ENCODE measurements around the gene COL21A1. TPM values are rescaled to one million over a fixed set of nuclear protein-coding genes. Genes with fewer than 3 reads are reported as not detected.

COL21A1 gene
- total RNA-seq, 1 experiment from 2014 or later, result not detected

GRCh38 chr6:56148488-56149186 lies 98.7 kb downstream of the COL21A1 start:
- Histone ChIP-seq H3K27ac (ENCODE audit: low read length) (no peak overlapping the region), H3K4me1 (ENCODE audit: low read length) (no peaks in the 10 kb centered on the region), H3K27me3 (ENCODE audit: low read length) (no peaks in the 10 kb centered on the region), H3K79me2 (ENCODE audit: low read length) (no peaks in the 10 kb centered on the region), H2AFZ (ENCODE audit: low read length) (no peak overlapping the region), H3K4me2 (ENCODE audit: low read depth, low read length, poor library complexity, severe bottlenecking) (no peak overlapping the region), H4K20me1 (ENCODE audit: insufficient read depth, low read depth, low read length) (no peaks in the 10 kb centered on the region), H3K36me3 (ENCODE audit: insufficient read depth, low read length) (no peaks in the 10 kb centered on the region), H3K9ac (ENCODE audit: low read length) (no peak overlapping the region), H3K9me3 (ENCODE audit: low read length) (no peaks in the 10 kb centered on the region), H3K4me3 (ENCODE audit: low read length) (no peak overlapping the region), H3K9me2 (replicated peaks; ENCODE audit: insufficient read depth, low read length) (no peaks in the 10 kb centered on the region)
- DNase-seq, result no peak

- Histone ChIP-seq H2AFZ (ENCODE audit: low read length) (no peak overlapping the region), H3K9me2 (replicated peaks; ENCODE audit: insufficient read depth, low read length) (no peaks in the 10 kb centered on the region), H3K36me3 (ENCODE audit: insufficient read depth, low read length) (no peaks in the 10 kb centered on the region), H3K27me3 (ENCODE audit: low read length) (no peaks in the 10 kb centered on the region), H3K79me2 (ENCODE audit: low read length) (no peaks in the 10 kb centered on the region), H3K4me2 (ENCODE audit: low read depth, low read length, poor library complexity, severe bottlenecking) (no peak overlapping the region), H3K9me3 (ENCODE audit: low read length) (no peaks in the 10 kb centered on the region), H3K9ac (ENCODE audit: low read length) (no peak overlapping the region), H3K4me1 (ENCODE audit: low read length) (no peaks in the 10 kb centered on the region), H4K20me1 (ENCODE audit: insufficient read depth, low read depth, low read length) (no peaks in the 10 kb centered on the region), H3K27ac (ENCODE audit: low read length) (no peak overlapping the region), H3K4me3 (ENCODE audit: low read length) (no peak overlapping the region)
- DNase-seq, result no peak
Measured at GRCh38 chr6:56147766-56148165, 99.6 kb downstream of the COL21A1 start.

DNA sequence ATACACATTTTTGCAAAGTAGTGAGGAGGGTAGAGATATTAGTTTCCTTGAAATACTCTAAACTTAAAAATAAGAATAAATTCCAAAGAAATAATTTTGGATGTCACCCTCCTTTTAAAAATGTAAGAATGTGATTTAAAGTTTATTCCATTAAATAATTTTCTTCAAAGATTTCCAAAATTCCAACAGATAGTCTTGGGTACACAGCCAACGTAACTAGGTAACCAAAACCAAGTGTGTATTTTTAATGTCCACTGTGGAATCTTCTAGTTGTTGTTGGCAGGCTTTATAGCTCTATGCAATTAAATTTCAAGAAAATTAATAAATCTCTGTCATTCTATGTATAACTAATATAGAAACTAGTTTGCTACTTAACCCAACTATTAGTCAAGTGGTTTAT lies 101.3 kb downstream of the COL21A1 start:
- Histone ChIP-seq H3K36me3 (ENCODE audit: insufficient read depth, low read length) (no peaks in the 10 kb centered on the region), H3K9ac (ENCODE audit: low read length) (no peak overlapping the region), H3K9me3 (ENCODE audit: low read length) (no peaks in the 10 kb centered on the region), H3K27ac (ENCODE audit: low read length) (no peak overlapping the region), H3K4me3 (ENCODE audit: low read length) (no peak overlapping the region), H2AFZ (ENCODE audit: low read length) (no peak overlapping the region), H3K79me2 (ENCODE audit: low read length) (no peaks in the 10 kb centered on the region), H3K4me2 (ENCODE audit: low read depth, low read length, poor library complexity, severe bottlenecking) (no peak overlapping the region), H3K27me3 (ENCODE audit: low read length) (no peaks in the 10 kb centered on the region), H3K4me1 (ENCODE audit: low read length) (no peaks in the 10 kb centered on the region), H4K20me1 (ENCODE audit: insufficient read depth, low read depth, low read length) (no peaks in the 10 kb centered on the region), H3K9me2 (replicated peaks; ENCODE audit: insufficient read depth, low read length) (no peaks in the 10 kb centered on the region)
- DNase-seq, result no peak

- Histone ChIP-seq H3K4me2 (ENCODE audit: low read depth, low read length, poor library complexity, severe bottlenecking) (no peak overlapping the region), H2AFZ (ENCODE audit: low read length) (no peak overlapping the region), H3K27me3 (ENCODE audit: low read length) (no peaks in the 10 kb centered on the region), H3K79me2 (ENCODE audit: low read length) (no peaks in the 10 kb centered on the region), H3K36me3 (ENCODE audit: insufficient read depth, low read length) (no peaks in the 10 kb centered on the region), H3K9ac (ENCODE audit: low read length) (no peak overlapping the region), H4K20me1 (ENCODE audit: insufficient read depth, low read depth, low read length) (no peaks in the 10 kb centered on the region), H3K9me3 (ENCODE audit: low read length) (no peaks in the 10 kb centered on the region), H3K4me1 (ENCODE audit: low read length) (no peaks in the 10 kb centered on the region), H3K9me2 (replicated peaks; ENCODE audit: insufficient read depth, low read length) (no peaks in the 10 kb centered on the region), H3K4me3 (ENCODE audit: low read length) (no peak overlapping the region), H3K27ac (ENCODE audit: low read length) (no peak overlapping the region)
- DNase-seq, result no peak
Measured at GRCh38 chr6:56145616-56146015, 101.8 kb downstream of the COL21A1 start.

- H3K9ac ChIP-seq (ENCODE audit: low read length), result no peak overlapping the region
- no peak overlapping the region for H3K4me3 ChIP-seq (ENCODE audit: low read length)
- no peaks in the 10 kb centered on the region for H3K79me2 ChIP-seq (ENCODE audit: low read length)
- H3K27me3 ChIP-seq (ENCODE audit: low read length), result no peaks in the 10 kb centered on the region
- no peaks in the 10 kb centered on the region for H3K4me1 ChIP-seq (ENCODE audit: low read length)
- no peak overlapping the region for H3K27ac ChIP-seq (ENCODE audit: low read length)
- no peaks in the 10 kb centered on the region for H3K9me2 ChIP-seq (replicated peaks; ENCODE audit: insufficient read depth, low read length)
- H3K9me3 ChIP-seq (ENCODE audit: low read length), result no peaks in the 10 kb centered on the region
- no peaks in the 10 kb centered on the region for H3K36me3 ChIP-seq (ENCODE audit: insufficient read depth, low read length)
- H2AFZ ChIP-seq (ENCODE audit: low read length), result no peak overlapping the region
- no peaks in the 10 kb centered on the region for H4K20me1 ChIP-seq (ENCODE audit: insufficient read depth, low read depth, low read length)
- no peak for DNase-seq
- no peak overlapping the region for H3K4me2 ChIP-seq (ENCODE audit: low read depth, low read length, poor library complexity, severe bottlenecking)
Measured at GRCh38 chr6:56144538-56145324, 102.6 kb downstream of the COL21A1 start.

GRCh38 chr6:56143796-56144195 lies 103.6 kb downstream of the COL21A1 start:
- H3K9me2 ChIP-seq (replicated peaks; ENCODE audit: insufficient read depth, low read length), result no peaks in the 10 kb centered on the region
- no peaks in the 10 kb centered on the region for H3K27me3 ChIP-seq (ENCODE audit: low read length)
- H3K9ac ChIP-seq (ENCODE audit: low read length), result no peak overlapping the region
- no peak overlapping the region for H2AFZ ChIP-seq (ENCODE audit: low read length)
- no peaks in the 10 kb centered on the region for H3K4me1 ChIP-seq (ENCODE audit: low read length)
- H4K20me1 ChIP-seq (ENCODE audit: insufficient read depth, low read depth, low read length), result no peaks in the 10 kb centered on the region
- no peaks in the 10 kb centered on the region for H3K36me3 ChIP-seq (ENCODE audit: insufficient read depth, low read length)
- H3K4me3 ChIP-seq (ENCODE audit: low read length), result no peak overlapping the region
- DNase-seq, result no peak
- H3K9me3 ChIP-seq (ENCODE audit: low read length), result no peaks in the 10 kb centered on the region
- H3K79me2 ChIP-seq (ENCODE audit: low read length), result no peaks in the 10 kb centered on the region
- no peak overlapping the region for H3K4me2 ChIP-seq (ENCODE audit: low read depth, low read length, poor library complexity, severe bottlenecking)
- no peak overlapping the region for H3K27ac ChIP-seq (ENCODE audit: low read length)

GRCh38 chr6:56140090-56140489 lies 107.3 kb downstream of the COL21A1 start:
- Histone ChIP-seq H3K9me2 (replicated peaks; ENCODE audit: insufficient read depth, low read length) (no peaks in the 10 kb centered on the region), H3K79me2 (ENCODE audit: low read length) (no peaks in the 10 kb centered on the region), H3K9me3 (ENCODE audit: low read length) (no peaks in the 10 kb centered on the region), H3K27me3 (ENCODE audit: low read length) (no peaks in the 10 kb centered on the region), H4K20me1 (ENCODE audit: insufficient read depth, low read depth, low read length) (no peaks in the 10 kb centered on the region), H3K27ac (ENCODE audit: low read length) (no peak overlapping the region), H3K9ac (ENCODE audit: low read length) (no peak overlapping the region), H3K4me3 (ENCODE audit: low read length) (no peak overlapping the region), H3K4me2 (ENCODE audit: low read depth, low read length, poor library complexity, severe bottlenecking) (no peak overlapping the region), H3K36me3 (ENCODE audit: insufficient read depth, low read length) (no peaks in the 10 kb centered on the region), H3K4me1 (ENCODE audit: low read length) (no peaks in the 10 kb centered on the region), H2AFZ (ENCODE audit: low read length) (no peak overlapping the region)
- DNase-seq, result no peak

DNA sequence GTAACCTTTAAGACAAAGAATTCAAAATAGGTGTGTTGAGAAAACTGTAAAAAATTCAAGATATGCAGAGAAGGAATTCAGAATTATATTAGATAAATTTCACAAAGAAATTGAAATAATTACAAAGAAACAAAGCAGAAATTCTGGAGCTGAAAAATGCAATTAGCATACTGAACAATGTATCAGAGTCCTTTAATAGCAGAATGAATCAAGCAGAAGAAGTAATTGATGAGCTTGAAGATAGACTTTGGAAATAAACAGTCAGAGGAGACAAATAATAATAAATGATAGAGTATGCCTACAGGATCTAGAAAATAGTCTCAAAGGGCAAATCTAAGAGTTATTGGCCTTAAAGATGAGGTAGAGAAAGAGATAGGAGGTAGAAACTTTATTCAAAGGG lies 131.7 kb downstream of the COL21A1 start:
- DNase-seq, result no peak

More for the DNA sequence above, 131.7 kb downstream of the COL21A1 start:
- no peak overlapping the region for H3K27ac ChIP-seq (ENCODE audit: low read length)
- no peak overlapping the region for H3K9ac ChIP-seq (ENCODE audit: low read length)
- H3K4me1 ChIP-seq (ENCODE audit: low read length), result no peaks in the 10 kb centered on the region
- H2AFZ ChIP-seq (ENCODE audit: low read length), result no peak overlapping the region
- H3K9me3 ChIP-seq (ENCODE audit: low read length), result no peaks in the 10 kb centered on the region
- H4K20me1 ChIP-seq (ENCODE audit: insufficient read depth, low read depth, low read length), result no peaks in the 10 kb centered on the region
- H3K4me2 ChIP-seq (ENCODE audit: low read depth, low read length, poor library complexity, severe bottlenecking), result no peak overlapping the region
- H3K27me3 ChIP-seq (ENCODE audit: low read length), result no peaks in the 10 kb centered on the region
- no peak overlapping the region for H3K4me3 ChIP-seq (ENCODE audit: low read length)
- no peaks in the 10 kb centered on the region for H3K9me2 ChIP-seq (replicated peaks; ENCODE audit: insufficient read depth, low read length)
- H3K79me2 ChIP-seq (ENCODE audit: low read length), result no peaks in the 10 kb centered on the region
- no peaks in the 10 kb centered on the region for H3K36me3 ChIP-seq (ENCODE audit: insufficient read depth, low read length)
